Right hindlimb (tissue), 1 donor: Measurements from ENCODE around the gene MRPS11.
"Not testable (repeated sequence)": the region's sequence is repeated elsewhere in the genome, so short reads cannot be mapped to it uniquely, and the experiment has no call there.

Experiments
- DNase-seq: peaks from one replicate; pipeline ENCODE4 v3.0.0-alpha.2; 2018

MRPS11 gene

DNA sequence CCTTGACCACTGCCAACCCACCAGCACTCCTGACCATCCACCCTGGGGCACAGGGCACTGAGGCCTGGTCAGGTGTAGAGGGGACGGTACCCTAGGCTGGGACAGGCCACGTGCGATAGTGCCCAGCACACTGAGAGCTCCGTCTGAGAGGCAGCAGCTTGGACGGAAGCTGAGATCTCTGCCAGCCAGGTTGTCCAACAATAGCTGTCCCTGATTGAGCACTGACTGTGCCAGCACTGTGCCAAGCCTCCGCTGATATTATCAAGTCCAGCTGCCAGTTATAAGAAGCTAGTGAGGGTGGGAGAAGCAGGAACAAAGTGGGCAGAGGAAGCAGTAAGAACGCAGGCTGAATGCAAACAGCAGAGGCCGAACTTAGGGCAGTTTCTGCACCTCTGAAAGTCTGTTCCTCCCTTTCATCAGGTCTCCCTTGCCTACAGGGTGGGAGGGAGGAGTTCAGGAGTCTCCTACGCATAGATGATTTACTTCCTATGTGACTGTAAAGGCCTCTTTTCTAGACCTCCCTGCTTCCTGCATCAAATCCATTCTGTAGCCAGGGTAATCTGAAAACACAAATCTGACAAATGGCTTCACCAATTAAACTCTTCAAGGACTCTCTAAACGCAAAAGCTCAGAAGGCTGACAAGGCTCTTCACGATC lies 29.7 kb downstream of the MRPS11 start:
- no peak for DNase-seq

DNA sequence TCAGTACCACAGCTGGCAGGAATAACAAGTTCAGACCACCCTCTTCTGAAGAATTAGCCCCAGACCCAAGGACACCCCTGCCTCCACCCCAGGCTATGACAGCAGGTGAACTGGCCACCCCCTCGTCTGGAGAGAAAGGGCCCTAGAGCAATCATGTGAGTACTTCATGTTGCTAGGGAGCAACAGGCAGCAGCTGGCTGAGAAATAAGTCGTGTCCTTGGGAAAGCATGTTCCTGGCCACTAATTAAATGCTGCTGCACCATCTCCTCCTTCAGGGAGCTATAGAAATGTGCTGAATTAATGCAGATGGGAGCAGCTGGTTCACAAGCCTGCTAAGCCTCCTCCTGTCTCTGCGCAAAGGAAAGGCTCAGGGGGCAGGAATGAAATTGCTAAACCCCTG lies 31.5 kb downstream of the MRPS11 start:
- DNase-seq = no peak

DNA sequence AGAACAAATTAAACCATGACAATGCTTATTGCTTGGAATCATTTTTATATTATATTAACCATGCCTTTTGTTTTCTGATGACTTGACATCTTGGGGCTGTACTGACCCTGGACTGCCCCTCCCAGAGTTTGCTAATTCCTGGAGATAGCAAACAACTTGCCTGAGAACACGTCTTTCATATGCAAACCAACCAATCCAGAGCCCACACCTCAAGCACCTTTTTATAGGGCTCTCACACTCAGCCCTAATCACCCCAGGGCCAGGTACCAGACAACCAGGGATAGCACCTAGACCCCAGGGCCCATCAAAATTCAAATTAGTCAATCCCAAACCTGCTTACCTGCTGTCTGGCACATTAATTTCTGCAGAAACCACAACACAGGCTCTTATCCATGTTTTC lies 36.9 kb downstream of the MRPS11 start:
- no peak for DNase-seq

DNA sequence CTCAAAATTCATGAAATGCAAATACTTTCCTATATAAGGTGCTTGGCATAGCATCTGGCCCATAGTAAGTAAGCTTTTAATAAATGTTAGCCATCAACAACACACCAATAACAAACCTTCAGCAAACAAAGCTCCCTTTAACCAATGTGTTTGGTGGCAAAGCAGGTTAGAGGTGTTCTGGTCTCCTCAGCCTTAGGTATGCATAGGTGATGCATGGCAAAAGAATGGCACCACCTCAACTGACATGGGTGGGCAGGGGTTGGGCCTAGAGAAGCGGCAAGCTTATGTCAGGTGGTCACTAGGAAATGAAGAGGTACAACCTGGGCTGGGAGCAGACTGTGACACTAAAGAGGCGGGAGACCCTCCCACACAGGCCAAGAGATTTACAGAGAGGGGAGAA lies 38.2 kb downstream of the MRPS11 start:
- no peak for DNase-seq

DNA sequence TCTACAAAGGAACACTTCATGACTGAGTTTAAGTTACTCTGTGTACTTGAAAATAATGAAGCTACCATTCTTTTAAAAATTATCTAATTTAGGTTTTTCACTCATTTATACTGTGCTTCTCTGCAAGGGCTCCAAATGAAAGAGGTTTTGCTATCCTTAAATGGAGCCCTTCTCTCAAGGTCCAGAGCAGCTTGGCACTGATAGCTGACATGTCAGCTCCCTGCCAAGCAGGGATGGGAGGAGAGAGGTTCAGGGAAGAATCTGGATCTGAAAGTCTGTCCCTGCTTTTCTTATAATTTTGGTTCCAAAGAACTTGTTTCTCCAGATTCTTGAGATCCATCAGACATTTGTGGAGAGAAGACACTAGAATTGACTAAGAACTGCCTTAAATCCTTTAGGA lies 39.1 kb downstream of the MRPS11 start:
- no peak for DNase-seq

DNA sequence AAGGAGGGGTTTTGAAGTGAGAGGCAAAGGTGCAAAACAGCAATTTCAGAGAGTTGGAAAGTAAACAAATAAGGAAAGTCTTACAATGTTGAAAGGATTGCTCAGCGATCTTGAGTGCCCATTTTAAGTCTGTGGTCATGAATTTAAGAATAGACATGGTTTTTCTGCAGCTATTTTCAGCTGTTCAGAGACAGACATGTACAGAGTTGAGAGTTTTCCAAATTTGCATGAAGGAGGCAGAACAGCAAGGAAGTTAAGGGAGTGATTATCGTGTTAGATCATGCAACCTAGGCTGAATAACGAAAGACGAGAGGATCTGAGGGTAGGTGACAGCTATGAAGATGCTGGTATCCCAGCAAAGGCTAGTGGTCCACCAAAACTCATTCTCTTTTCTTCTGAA lies 41.8 kb downstream of the MRPS11 start:
- no peak for DNase-seq

DNA sequence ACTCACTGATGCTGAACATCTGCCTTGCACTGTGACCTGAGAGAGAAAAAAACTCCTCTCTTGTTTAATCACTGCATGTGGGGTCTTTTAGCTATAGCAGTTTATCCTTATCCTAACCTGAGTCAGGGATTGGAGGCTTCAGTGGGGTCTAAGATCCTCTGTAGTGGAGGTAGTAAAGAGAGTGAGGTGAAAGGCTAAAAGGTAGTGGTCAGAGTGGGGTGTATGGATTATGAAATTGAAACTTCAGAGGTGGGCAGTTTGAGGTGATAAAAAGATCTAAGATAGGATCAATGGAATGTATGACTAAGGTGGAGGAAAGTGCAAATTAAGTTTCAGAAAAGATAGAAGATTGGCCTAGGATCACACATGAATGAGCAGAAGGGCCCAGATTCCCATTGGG lies 42.5 kb downstream of the MRPS11 start:
- DNase-seq = no peak

DNA sequence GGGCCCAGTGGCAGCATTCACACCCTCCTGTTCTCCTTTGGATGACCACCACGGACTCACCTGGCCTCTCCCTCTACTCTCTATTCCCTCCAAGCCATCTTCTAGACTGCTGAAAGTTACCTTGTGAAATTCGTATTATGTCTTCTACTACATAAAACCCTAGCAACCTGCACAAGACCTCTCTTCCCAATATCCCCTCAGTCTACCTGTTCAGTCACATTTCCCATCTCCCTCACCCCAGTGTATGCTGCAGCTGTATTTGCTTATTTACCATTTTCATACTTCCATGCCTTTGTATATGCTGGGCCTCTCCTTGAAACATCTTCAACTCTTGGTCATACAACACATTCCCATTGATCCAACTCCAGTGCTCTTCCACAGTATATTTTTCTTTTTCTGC lies 43.7 kb downstream of the MRPS11 start:
- no peak for DNase-seq

DNA sequence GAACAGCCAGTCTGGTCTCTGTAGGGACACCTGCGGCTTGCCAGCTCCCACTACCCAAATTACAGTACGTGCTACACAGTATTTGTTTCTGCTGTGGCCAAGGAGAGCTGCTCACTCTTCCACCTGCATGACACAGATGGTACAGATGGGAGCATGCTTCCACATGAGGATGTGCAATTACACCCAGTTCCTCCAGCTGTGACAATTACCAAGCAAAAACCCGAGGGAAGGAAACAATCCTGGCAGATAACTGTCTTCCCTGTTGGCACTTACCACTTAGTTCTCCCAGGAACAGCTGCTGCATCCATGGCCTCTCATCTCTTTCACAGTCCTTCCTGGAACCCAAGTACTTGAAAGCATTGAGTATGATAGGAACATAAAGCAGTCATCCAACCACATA lies 44.6 kb downstream of the MRPS11 start:
- no peak for DNase-seq

DNA sequence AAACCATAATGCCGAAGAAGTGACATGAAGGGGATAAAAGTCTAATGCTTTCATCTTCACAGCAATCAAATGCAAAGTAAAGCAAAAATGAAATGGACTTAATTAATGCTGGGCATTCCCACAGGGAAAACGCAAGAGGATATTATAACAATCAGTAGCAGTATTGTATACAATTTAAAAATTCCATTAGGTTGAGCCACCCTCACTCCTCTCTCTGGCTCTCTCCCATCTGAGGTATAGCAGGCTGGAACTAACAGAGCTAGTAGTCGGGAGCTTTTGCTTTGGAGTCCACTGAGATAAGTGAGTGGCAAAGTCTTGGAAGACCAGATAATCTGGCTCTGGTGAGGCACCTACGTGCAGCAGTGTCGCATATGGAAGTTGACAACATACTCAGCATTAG lies 45.1 kb downstream of the MRPS11 start:
- no peak for DNase-seq

DNA sequence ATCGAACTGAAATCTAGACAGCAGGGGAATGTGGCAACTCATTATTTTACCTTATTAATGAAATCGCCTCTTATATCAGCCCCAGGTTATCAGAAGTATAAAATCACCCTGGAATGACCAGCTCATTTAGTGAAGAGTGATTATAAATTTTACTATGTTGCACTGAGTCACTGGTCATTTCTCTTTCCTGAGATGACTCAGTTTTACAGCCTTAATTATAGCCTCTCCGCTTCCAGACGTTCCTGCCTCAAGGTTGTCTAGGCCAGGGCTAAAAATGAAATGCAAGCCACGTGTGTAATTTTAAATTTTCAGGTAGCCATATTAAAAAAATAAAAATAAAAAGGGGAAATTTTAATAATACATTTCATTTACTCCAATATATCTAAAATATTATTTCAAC lies 45.7 kb downstream of the MRPS11 start:
- no peak for DNase-seq

DNA sequence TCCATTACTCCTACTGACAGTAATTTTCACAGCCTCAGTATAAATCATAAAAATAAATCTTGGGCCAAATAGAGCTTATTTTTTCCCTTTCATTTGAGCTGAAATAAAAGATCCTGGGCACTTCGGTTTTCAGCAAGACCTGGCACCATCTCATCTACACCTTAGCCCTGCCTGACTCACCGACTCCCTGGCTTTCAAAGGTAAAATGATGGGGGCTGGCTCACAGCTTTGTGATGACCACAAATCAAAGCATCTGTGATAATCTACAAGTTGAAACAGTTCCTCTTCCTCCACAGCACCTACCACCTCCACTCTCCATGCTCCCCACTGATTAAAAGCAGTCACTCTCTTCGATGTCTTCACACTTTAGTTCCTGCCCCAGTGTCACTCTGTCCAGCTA lies 51.4 kb downstream of the MRPS11 start:
- no peak for DNase-seq

DNA sequence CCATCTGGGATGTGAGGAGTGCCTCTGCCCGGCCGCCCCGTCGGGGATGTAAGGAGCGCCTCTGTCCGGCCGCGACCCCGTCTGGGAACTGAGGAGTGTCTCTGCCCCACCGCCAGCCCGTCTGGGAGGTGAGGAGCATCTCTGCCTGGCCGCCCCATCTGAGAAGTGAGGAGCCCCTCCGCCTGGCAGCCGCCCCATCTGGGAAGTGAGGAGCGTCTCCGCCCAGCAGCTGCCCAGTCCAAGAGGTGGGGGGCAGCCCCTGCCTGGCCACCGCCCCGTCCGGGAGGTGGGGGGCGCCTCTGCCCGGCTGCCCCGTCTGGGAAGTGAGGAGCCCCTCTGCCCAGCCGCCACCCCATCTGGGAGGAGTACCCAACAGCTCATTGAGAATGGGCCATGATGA lies 56.6 kb downstream of the MRPS11 start:
- DNase-seq = not testable (repeated sequence)

DNA sequence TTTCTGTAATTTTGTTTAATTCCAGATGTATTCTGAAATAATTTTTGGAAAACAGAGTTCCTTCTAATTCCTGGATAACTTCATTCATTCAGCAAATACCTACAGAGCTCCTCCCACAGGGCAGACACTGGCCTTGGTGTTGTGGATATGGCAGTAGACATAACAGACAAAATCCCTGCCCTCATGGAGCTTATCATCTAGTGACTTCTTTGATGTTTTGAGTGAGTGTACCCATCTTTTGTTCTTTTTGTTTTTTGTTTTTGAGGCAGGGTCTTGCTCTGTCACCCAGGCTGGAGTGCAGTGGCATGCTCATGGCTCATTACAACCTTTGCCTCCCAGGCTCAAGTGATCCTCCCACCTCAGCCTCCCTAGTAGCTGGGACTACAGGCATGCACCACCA lies 57.9 kb downstream of the MRPS11 start:
- DNase-seq = no peak

DNA sequence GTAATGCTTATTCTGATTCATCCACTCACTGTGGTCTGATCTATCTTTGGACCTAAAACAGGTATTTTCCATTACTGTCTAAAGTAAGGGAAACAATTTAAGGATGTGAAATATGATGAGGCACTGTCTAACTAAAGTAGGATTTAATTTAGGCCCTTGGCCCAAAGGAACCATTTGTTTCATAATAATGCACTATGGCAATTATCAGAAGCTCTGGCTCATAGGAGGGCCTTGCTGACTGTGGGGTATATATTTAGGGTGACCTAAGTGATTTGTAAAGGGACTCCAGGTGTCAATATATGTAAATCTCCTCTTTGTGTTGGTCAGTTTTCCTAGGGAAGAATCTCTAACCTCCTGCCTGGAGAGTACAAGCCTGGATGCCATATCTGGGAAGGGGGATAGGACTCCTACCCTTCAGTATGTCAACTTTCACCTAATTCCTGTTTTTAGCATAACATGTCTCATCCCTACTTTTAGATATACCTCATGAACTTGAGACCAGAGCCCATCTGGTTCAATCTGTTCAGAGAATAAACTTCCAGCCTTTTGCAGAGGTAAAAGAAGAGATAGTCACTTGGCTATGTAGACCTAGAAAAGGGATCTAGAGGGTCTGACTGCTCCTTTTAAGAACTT lies 58.9 kb downstream of the MRPS11 start:
- no peak for DNase-seq

DNA sequence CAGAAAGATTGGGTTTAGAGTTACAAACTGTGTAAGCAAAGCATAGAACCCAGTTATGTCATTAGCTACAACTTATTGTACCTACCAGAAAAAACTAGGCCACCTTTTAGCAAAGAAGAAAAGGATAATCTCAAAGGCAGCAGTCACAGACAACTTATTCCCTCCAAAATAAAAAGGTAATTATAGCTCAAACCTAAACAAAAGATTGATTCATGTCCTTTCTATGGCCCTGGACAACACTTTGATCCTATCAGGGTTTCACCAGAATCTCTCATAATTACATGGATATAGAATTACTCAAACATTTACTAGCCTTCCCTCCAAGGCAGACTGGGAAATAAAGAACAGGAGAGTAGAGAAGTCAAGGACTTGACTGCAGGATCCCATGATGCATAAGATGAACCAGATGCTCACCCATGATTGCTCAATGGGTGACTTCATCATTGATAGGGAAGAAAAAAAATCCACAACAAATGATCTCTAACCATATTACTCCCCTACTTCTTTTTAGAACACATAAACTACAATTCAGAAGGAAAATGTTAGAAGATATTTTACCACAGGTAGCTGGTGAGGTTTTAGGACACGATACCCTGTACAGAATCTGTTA lies 61.6 kb downstream of the MRPS11 start:
- DNase-seq = no peak
